Ectodermal cell (in vitro differentiated cells): ENCODE results near the gene TRABD.

Experiments
- H3K27ac ChIP-seq: 2 replicates; pipeline ENCODE4 v1.7.0; 2013; ENCODE audit warnings: mild to moderate bottlenecking, low read depth, low read length; ENCODE audit not compliant: insufficient read depth, poor library complexity, severe bottlenecking
- H3K27me3 ChIP-seq: 2 replicates; pipeline ENCODE4 v1.7.0; 2013; ENCODE audit warnings: mild to moderate bottlenecking, low read length; ENCODE audit not compliant: insufficient read depth, control insufficient read depth, poor library complexity, severe bottlenecking
- H3K36me3 ChIP-seq: one replicate; pipeline ENCODE4 v1.7.0; 2013; ENCODE audit warnings: low read length; ENCODE audit not compliant: control insufficient read depth, insufficient read depth
- H3K4me1 ChIP-seq: one replicate; pipeline ENCODE4 v1.7.0; 2013; ENCODE audit warnings: low read length; ENCODE audit not compliant: control insufficient read depth, insufficient read depth
- H3K4me3 ChIP-seq: 2 replicates; pipeline ENCODE4 v1.7.0; 2013; ENCODE audit warnings: low read depth, low read length, control low read depth; ENCODE audit not compliant: insufficient read depth
- H3K9me3 ChIP-seq: 2 replicates; pipeline ENCODE4 v1.7.0; 2013; ENCODE audit warnings: mild to moderate bottlenecking, low read length, moderate library complexity; ENCODE audit not compliant: control insufficient read depth
- WGBS, 2 experiments: methylation state at CpG; one replicate each; pipeline ENCODE4 v1.1.7; 2013; ENCODE audit warnings: missing lambda C conversion rate in 2 of 2; 5-methylcytosine and 5-hydroxymethylcytosine counted together

Gene TRABD

DNA sequence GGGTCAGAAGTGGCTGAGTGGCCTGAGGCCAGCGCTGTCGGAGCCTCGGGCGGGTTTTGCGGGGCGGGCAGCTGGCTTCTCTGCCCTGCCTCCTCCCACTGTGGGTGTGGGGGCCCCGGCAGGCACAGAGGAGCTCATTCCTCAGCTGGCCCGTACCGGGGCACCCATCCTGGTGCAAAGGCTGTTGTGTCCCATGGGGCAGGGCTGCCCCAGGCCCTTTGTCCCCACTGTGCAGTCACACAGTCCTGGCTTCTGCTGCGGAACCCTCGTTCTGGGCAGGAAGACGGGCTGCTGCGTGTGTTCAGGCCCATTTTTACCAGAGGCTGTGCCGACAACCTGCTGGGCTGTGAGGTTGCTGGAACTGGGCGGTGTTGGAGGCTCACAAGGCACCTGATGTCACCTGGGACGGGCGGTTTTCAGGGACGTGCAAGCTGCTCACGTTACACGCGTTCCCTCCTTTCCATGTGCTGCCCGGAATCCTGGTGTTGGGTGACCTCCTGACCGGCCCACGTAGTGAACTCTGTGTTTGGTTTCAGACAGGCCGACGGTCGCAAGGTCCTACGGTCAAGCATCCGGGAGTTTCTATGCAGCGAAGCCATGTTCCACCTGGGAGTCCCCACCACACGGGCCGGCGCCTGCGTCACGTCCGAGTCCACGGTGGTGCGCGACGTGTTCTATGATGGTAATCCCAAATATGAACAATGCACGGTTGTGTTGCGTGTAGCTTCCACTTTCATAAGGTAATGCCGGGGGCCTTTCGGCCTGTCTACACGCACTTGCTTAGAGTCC, 20.3 kb downstream of the TRABD start:
- Histone ChIP-seq H3K9me3 (no peaks in the 10 kb centered on the region), H3K4me1 (peaks cover 9% of the 10 kb centered on the region), H3K4me3 (no peak overlapping the region), H3K27ac (no peak overlapping the region), H3K27me3 (peaks cover 4% of the 10 kb centered on the region), H3K36me3 (peaks cover 10% of the 10 kb centered on the region)
- 95 to 96% methylated on average over 45 of the region's 45 CpGs for WGBS, 2 experiments

DNA sequence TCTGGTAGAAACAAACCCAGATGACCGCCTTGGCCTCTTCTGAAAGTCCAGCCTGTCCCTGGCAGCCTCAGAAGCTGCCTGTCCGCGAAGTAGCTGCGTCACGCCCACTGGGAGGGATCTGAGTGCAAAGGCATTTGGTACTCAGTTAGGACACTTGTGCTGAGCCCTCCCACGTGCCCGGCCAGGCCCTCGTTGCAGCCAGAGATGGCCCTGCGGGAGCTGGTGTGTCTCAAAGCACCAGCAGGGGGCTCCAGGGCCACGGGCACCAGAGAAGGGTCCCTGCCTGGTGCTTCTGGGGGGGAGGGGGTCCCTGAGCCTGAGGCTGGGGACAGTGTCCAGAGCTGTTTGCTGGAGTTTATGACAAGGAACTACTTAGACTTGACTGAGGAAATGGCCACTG, 20.9 kb downstream of the TRABD start:
- H3K36me3 ChIP-seq, result peaks cover 12% of the 10 kb centered on the region
- no peak overlapping the region for H3K27ac ChIP-seq
- 52 to 54% methylated on average over 10 of the region's 10 CpGs for WGBS, 2 experiments
- H3K4me1 ChIP-seq, result peaks cover 9% of the 10 kb centered on the region
- peaks cover 2% of the 10 kb centered on the region for H3K27me3 ChIP-seq
- H3K4me3 ChIP-seq, result no peak overlapping the region
- no peaks in the 10 kb centered on the region for H3K9me3 ChIP-seq

DNA sequence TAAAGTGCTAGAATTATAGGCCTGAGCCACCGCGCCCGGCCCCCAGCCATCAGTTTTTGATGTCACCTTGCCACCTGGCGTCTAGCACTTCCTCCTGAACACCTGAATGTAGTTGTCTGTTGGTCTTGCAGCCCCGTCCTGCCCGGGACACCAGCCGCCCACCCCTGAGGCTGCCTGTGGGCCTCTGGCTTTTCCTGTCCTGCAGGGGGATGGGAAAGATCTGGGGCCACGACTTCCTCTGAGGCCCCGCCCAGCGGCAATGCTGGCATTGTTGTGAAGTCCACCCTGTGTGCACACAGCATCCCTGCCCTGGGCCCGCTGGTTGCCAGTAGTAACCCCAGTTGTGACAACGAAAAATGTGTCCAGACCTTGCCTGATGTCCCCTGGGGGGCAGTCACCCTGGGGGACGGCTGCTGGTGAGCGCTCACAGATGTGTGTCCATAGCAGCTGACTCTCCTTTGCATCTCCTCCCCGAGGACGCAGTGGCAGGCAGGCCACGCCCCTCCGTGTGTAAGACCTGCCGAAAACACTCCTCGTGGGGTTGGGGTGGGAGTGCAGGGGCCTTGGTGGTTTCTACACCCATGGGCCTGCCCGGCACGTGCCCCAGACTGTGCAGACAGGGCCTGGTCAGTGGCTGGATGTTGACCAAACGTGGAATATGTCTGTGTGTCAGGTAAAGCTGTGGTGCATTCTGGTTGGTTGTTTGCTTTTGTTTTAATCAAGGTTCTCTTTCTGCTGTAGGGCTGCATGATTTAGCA, 21.8 kb downstream of the TRABD start:
- no peaks in the 10 kb centered on the region for H3K4me1 ChIP-seq
- no peaks in the 10 kb centered on the region for H3K27me3 ChIP-seq
- H3K27ac ChIP-seq, result no peak overlapping the region
- H3K4me3 ChIP-seq, result no peak overlapping the region
- 87 to 91% methylated on average over 23 of the region's 23 CpGs for WGBS, 2 experiments
- peaks cover 19% of the 10 kb centered on the region for H3K36me3 ChIP-seq
- no peaks in the 10 kb centered on the region for H3K9me3 ChIP-seq

DNA sequence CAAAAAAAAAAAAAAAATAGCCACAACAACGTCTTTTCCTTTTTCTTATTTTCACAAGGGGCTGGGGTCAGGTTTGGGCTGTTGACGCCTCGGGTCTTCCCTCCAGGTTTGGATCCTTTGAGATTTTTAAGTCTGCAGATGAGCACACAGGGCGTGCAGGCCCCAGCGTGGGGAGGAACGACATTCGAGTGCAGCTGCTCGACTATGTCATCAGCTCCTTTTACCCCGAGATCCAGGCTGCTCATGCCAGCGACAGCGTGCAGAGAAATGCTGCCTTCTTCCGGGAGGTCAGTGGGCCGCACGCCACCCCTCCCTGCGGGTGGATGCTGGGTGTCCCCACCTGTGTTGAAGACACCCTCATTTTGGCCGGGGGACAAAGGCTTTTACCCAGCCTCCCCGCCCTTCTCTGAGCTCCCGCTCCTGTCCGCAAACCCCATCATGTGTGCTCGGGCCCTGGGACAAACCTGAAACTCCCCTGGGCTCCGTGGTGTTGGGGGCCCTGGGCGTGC, 22.8 kb downstream of the TRABD start:
- Histone ChIP-seq H3K27me3 (no peaks in the 10 kb centered on the region), H3K9me3 (no peaks in the 10 kb centered on the region), H3K27ac (no peak overlapping the region), H3K36me3 (peaks cover 21% of the 10 kb centered on the region), H3K4me3 (no peak overlapping the region), H3K4me1 (no peaks in the 10 kb centered on the region)
- WGBS, 2 experiments, result 95 to 96% methylated on average over 22 of the region's 22 CpGs

DNA sequence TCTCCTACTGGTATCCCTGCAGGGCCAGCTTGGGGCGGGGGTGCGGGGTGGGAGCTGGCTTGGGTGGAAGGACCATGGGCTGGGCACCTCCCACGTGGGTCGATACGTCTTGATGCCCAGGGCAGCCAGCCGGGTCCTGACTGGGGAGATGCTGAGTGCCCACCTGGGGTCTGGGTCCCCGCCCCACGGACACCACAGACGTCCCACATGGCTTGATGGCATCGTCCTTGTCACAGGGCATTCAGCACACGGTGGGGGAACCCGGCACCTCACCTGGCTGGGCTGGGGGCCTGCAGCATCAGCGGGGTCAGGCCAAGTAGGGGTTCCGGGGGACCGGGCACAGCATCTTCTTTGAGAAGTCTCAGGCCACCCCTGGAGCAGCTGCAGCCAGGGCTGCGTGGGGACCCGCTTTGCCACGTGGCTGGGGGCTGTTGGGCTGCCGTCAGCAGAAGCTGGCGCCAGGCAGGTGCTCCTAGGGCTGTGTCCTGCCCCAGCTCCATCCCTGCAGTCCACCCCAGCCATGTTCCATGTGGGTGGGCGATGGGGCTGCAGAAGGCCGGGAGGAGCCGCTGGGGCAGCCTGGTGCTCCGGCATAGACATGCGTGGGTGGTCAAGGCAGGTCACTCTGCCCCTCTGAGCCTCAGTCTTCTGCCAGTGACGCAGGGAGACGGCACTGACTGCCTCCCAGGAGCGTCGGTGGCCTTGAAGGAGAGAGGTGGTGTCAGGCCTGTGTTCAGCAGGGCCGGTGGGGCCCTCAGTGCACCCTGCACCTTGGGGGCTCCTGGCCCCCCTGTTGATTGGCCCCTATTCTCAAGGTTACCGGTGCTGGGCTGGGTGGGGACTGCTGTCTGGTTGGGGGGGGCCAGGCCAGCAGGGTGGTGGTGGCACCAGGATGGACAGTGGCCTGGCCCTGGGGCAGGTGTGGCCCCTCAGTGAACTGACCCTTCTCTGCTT, 23.5 kb downstream of the TRABD start:
- H3K36me3 ChIP-seq, result peaks cover 21% of the 10 kb centered on the region

DNA sequence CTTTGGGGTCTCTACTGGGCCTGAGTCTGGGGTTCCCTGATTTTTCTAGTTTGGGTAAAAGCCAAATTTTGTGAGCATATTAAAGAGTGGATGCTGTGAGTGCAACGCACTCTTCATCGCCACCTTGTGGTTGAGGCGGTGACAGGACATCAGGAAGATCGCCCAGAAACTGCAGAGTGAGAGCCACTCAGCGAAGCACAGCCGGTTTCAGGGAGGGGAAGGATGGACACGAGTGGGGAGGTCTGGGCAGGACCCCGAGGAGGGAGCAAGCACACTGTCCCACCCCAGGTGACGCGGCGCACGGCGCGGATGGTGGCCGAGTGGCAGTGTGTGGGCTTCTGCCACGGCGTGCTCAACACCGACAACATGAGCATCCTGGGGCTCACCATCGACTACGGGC, 24.2 kb downstream of the TRABD start:
- H3K4me3 ChIP-seq, result no peak overlapping the region
- H3K4me1 ChIP-seq, result no peaks in the 10 kb centered on the region
- no peak overlapping the region for H3K27ac ChIP-seq
- H3K9me3 ChIP-seq, result no peaks in the 10 kb centered on the region
- 76% methylated on average over 20 of the region's 20 CpGs for WGBS, 2 experiments
- no peaks in the 10 kb centered on the region for H3K27me3 ChIP-seq
- peaks cover 21% of the 10 kb centered on the region for H3K36me3 ChIP-seq

More for the DNA sequence above, 23.5 kb downstream of the TRABD start:
- 92 to 94% methylated on average over 31 of the region's 31 CpGs for WGBS, 2 experiments
- Histone ChIP-seq H3K4me3 (no peak overlapping the region), H3K9me3 (no peaks in the 10 kb centered on the region), H3K4me1 (no peaks in the 10 kb centered on the region), H3K27me3 (no peaks in the 10 kb centered on the region), H3K27ac (no peak overlapping the region)

DNA sequence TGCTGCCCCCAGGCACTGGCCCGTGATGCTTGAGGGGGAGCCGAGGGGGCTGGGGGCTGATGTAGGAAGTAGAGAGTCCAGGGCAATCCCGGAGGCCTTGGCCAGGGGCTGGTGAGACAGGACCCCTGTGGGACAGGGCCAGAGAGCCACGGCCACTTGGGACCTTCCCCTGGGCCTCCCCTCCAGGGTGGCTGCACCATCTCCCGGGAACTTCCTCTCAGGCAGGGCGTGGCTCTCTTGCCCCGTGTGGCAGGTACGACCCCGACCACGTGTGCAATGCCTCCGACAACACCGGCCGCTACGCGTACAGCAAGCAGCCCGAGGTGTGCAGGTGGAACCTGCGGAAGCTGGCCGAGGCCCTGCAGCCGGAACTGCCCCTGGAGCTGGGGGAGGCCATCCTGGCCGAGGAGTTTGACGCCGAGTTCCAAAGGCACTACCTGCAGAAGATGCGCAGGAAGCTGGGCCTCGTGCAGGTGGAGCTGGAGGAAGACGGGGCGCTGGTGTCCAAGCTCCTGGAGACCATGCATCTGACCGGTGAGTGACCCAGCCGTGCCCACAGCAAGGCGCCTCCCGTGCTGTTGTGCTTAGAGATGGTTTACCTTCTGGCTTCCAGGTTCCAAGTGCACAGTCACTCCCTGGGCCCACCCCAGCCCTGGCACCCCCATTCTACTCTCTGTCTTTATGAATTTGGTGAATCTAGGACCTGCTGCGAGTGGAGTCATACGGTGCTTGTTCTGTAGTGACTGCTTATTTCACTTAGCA, 24.8 kb downstream of the TRABD start:
- no peaks in the 10 kb centered on the region for H3K27me3 ChIP-seq
- no peaks in the 10 kb centered on the region for H3K4me1 ChIP-seq
- no peak overlapping the region for H3K27ac ChIP-seq
- no peaks in the 10 kb centered on the region for H3K9me3 ChIP-seq
- no peak overlapping the region for H3K4me3 ChIP-seq
- peaks cover 21% of the 10 kb centered on the region for H3K36me3 ChIP-seq
- 95 to 96% methylated on average over 32 of the region's 32 CpGs for WGBS, 2 experiments

DNA sequence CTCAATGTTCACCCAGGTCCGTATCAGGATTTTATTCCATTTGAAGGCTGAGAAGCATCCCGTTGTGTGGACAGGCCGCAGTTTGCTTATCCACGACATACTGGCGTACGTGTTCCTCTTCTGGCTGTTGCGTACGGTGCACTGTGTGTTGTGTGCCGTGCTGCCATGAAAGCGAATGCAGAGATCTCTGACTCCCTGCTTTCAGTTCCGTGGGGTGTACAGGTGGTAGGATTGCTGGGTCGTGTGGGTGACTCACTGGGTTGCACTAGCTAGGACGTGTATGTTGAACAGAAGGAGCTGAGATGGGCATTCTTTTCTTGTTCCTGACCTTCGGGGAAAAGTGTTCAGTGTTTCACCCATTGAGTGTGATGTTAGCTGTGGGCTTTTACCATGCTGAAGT, 25.4 kb downstream of the TRABD start:
- no peaks in the 10 kb centered on the region for H3K4me1 ChIP-seq
- no peak overlapping the region for H3K27ac ChIP-seq
- 96 to 97% methylated on average over 14 of the region's 14 CpGs for WGBS, 2 experiments
- H3K36me3 ChIP-seq, result peaks cover 21% of the 10 kb centered on the region
- no peaks in the 10 kb centered on the region for H3K27me3 ChIP-seq
- H3K4me3 ChIP-seq, result no peak overlapping the region
- H3K9me3 ChIP-seq, result no peaks in the 10 kb centered on the region

DNA sequence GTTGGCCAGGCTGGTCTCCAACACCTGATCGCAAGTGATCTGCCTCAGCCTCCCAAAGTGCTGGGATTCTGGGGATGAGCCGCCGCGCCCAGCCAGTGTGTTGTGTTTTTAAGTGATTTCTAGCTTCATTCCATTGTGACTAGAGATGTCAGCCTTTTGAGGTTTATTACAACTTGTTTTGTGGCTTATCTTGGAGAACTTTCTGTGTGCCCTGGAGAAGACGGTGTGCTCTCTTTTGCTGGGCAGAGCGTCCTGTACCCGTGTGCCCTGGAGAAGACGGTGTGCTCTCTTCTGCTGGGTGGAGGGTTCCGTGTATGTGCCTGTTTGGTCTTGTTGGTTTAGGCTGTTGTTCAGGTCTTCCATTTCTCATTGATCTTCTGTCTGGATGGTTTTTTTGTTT, 27.6 kb downstream of the TRABD start:
- Histone ChIP-seq H3K27me3 (no peaks in the 10 kb centered on the region), H3K36me3 (peaks cover 30% of the 10 kb centered on the region), H3K27ac (no peak overlapping the region), H3K4me3 (no peak overlapping the region), H3K4me1 (no peaks in the 10 kb centered on the region), H3K9me3 (no peaks in the 10 kb centered on the region)
- 93 to 97% methylated on average over 9 of the region's 9 CpGs for WGBS, 2 experiments
